Cardiac fibroblast (primary cell): ENCODE data around the gene TRIM26.

Source experiments
- DNase-seq, 2 donors: peaks; one replicate each; pipeline versions ENCODE4 v3.0.0 to v3.0.0-alpha.2; 2010; ENCODE audit warnings: low read depth in 2 of 2
- H3K4me3 ChIP-seq, 2 donors: replicated peaks in 1 of 2; 1 replicate in 1 of 2; 2 replicates in 1 of 2; pipeline ENCODE4 v1.5.1; 2011; ENCODE audit warnings: low read depth in 2 of 2, low read length in 2 of 2, mild to moderate bottlenecking in 2 of 2, moderate library complexity in 1 of 2
- TF ChIP-seq, protein P1 (sequence below): IDR thresholded peaks from one replicate; pipeline ENCODE4 v1.5.1; 2011; ENCODE audit warnings: low read depth, mild to moderate bottlenecking, low read length, inconsistent platforms

The TRIM26 gene

DNA sequence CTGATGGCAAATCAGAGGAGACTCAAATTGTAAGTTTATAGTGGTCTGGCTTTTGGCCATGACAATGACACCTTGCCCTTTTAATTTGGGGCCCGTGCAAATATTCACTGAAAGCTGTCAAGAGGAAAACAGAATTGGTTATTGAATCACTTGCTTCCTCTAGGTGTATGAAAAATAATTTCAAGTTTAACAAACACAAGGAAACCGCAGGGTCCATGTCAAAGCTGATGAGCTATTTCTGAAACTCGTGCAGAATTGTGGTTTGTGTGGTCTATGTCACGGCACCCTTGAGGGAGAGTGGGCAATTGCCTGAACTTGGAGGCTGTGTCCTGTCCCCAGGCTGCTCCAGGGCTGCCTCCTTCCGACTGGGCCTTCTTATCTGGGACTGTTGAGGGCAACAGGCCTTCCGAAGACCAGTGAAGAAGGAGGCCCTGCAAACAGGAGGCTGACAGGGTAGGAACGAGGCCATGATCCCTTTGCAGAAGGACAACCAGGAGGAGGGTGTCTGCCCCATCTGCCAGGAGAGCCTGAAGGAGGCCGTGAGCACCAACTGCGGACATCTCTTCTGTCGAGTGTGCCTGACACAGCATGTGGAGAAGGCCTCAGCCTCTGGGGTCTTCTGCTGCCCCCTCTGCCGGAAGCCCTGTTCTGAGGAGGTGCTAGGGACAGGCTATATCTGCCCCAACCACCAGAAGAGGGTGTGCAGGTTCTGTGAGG, 76.5 kb downstream of the TRIM26 start:
- H3K4me3 ChIP-seq = no peak overlapping the region
- TF ChIP-seq, protein P1, sequence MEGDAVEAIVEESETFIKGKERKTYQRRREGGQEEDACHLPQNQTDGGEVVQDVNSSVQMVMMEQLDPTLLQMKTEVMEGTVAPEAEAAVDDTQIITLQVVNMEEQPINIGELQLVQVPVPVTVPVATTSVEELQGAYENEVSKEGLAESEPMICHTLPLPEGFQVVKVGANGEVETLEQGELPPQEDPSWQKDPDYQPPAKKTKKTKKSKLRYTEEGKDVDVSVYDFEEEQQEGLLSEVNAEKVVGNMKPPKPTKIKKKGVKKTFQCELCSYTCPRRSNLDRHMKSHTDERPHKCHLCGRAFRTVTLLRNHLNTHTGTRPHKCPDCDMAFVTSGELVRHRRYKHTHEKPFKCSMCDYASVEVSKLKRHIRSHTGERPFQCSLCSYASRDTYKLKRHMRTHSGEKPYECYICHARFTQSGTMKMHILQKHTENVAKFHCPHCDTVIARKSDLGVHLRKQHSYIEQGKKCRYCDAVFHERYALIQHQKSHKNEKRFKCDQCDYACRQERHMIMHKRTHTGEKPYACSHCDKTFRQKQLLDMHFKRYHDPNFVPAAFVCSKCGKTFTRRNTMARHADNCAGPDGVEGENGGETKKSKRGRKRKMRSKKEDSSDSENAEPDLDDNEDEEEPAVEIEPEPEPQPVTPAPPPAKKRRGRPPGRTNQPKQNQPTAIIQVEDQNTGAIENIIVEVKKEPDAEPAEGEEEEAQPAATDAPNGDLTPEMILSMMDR = no peak
- DNase-seq = no peak

GRCh38 chr6:30135757-30136156, 77.4 kb downstream of the TRIM26 start, which contains the start of gene TRIM40:
TRIM40 (plus strand) TSS chr6:30136140; CDS start chr6:30137037, 897 bp downstream.
- TF ChIP-seq, protein P1 = no peak
- no peak within 1 kb of the TSS for H3K4me3 ChIP-seq
- DNase-seq = no peak

GRCh38 chr6:30135147-30135546, 78.1 kb downstream of the TRIM26 start:
- TF ChIP-seq, protein P1 = no peak
- no peak for DNase-seq
- no peak overlapping the region for H3K4me3 ChIP-seq
